Tibial nerve (tissue), 4 donors: Measurements from ENCODE around the gene MAP1B.

Experiments used
- EP300 ChIP-seq, 2 donors: sonication (generic); formaldehyde crosslinking; IDR thresholded peaks; one replicate each; pipeline ENCODE4 v1.6.1; 2017; ENCODE audit warnings: antibody characterized with exemption in 2 of 2, mild to moderate bottlenecking in 1 of 2
- POLR2A ChIP-seq, 2 donors: fragments of 450-650 bp; IDR thresholded peaks; one replicate each; pipeline ENCODE4 v1.6.1; 2017; ENCODE audit warnings: antibody characterized with exemption in 2 of 2, mild to moderate bottlenecking in 2 of 2, moderate library complexity in 2 of 2
- TF ChIP-seq, protein P1 (sequence below), 5 experiments: fragments of 200-600 bp in 3 of 5; fragments of 450-650 bp in 2 of 5; sonication (generic) in 3 of 5; IDR thresholded peaks; one replicate each; pipeline ENCODE4 v1.5.1; 2016 to 2019; ENCODE audit warnings: antibody characterized with exemption in 5 of 5, mild to moderate bottlenecking in 3 of 5, moderate library complexity in 2 of 5

DNA sequence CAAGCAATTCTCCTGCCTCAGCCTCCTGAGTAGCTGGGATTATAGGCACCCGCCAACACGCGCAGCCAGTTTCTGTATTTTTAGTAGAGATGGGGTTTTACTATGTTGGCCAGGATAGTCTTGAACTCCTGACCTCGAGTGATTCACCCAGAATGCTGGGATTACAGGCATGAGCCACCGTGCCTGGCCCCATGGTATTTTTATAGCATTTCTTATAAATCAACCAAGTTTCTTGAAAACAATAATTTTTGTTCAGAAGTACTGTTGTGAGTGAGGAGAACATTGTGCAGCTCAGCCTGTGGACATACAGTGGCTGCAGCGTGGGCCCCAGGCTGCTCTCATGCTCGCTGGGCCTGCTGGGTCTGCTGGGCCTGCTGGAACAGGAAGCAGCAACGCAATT lies 45.3 kb downstream of the MAP1B start:
- TF ChIP-seq, protein P1, sequence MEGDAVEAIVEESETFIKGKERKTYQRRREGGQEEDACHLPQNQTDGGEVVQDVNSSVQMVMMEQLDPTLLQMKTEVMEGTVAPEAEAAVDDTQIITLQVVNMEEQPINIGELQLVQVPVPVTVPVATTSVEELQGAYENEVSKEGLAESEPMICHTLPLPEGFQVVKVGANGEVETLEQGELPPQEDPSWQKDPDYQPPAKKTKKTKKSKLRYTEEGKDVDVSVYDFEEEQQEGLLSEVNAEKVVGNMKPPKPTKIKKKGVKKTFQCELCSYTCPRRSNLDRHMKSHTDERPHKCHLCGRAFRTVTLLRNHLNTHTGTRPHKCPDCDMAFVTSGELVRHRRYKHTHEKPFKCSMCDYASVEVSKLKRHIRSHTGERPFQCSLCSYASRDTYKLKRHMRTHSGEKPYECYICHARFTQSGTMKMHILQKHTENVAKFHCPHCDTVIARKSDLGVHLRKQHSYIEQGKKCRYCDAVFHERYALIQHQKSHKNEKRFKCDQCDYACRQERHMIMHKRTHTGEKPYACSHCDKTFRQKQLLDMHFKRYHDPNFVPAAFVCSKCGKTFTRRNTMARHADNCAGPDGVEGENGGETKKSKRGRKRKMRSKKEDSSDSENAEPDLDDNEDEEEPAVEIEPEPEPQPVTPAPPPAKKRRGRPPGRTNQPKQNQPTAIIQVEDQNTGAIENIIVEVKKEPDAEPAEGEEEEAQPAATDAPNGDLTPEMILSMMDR (IDR thresholded peaks at IDR 0.05) = no peak
- TF ChIP-seq EP300 (IDR thresholded peaks at IDR 0.05) = no peak
- TF ChIP-seq POLR2A (IDR thresholded peaks at IDR 0.05) = no peak
